NCI-H526 (cell line): ENCODE results near the gene RPRD2.
A peak's percentile ranks its signal among the peaks of the same experiment; 100 is the strongest.
"Not testable (repeated sequence)": the region's sequence is repeated elsewhere in the genome, so short reads cannot be mapped to it uniquely, and the experiment has no call there.

Experiments
- DNase-seq, 2 experiments: peaks; one replicate each; lab custom pipeline; 2025; lab: John Stamatoyannopoulos, UW

The RPRD2 gene

GRCh38 chr1:150389650-150390049 lies 25.7 kb downstream of the RPRD2 start:
- no peak for DNase-seq

DNA sequence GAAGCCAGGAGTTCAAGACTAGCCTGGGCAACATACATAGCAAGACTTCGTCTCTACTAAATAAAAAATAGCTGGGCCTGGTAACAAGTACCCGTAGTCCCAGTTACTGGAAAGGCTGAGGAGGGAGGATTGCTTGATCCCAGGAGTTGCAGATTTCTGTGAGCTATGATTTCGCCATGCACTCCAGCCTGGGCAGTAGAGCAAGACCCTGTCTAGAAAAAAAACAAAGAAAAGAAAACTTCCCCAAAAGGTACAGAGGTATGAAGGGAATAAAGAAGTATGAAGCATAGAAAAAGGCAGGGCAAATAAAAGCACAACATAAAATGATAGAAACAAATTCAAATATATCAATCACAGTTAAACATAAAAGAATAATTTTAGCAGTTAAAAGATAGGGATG lies 28.7 kb downstream of the RPRD2 start:
- no peak for DNase-seq

GRCh38 chr1:150395115-150395514 lies 31.2 kb downstream of the RPRD2 start:
- DNase-seq: not testable (repeated sequence)

GRCh38 chr1:150397392-150398032 lies 33.6 kb downstream of the RPRD2 start:
- DNase-seq: no peak

DNA sequence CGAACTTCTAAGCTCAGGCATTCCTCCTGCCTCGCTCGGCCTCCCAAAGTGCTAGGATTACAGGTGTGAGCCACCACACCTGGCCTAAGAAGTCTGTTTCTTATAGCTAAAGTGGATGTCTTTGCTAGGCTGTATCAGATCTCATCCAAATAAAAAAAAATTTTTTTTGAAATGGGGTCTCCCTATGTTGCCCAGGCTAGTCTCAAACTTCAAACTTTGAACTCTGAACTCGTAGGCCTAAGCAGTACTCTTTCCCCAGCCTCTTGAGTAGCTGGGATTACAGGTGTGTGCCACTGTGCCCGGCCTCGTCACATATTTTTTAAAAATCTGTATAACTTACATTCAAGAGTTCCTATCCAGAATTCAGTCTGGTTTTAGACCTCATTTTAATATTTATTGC lies 40.5 kb downstream of the RPRD2 start:
- no peak for DNase-seq

- no peak for DNase-seq
These were observed 41.7 kb downstream of the RPRD2 start for GRCh38 chr1:150405660-150406059.

- no peak for DNase-seq
These were observed 42.5 kb downstream of the RPRD2 start for GRCh38 chr1:150406483-150406882.

DNA sequence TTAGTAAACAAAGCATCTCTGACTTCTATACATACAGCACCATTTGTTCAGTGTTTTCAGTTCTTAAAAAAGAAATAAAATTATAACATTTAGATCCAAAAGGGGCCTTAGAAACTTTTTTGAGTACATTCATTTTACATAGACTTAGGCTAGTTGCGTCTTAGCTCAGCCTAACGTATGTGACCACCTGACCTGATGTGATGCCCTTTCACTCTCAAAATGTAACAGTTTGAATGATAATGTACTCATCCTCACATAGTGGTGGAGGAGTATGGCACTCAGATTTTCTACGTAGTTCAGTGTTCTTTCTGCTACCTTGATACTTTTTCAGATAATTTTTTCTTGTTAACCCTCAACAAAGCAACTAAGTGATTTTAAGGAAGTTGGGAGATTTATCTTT lies 43.4 kb downstream of the RPRD2 start:
- no peak for DNase-seq

- no peak for DNase-seq
These were observed 44.9 kb downstream of the RPRD2 start for GRCh38 chr1:150408800-150409199.

DNA sequence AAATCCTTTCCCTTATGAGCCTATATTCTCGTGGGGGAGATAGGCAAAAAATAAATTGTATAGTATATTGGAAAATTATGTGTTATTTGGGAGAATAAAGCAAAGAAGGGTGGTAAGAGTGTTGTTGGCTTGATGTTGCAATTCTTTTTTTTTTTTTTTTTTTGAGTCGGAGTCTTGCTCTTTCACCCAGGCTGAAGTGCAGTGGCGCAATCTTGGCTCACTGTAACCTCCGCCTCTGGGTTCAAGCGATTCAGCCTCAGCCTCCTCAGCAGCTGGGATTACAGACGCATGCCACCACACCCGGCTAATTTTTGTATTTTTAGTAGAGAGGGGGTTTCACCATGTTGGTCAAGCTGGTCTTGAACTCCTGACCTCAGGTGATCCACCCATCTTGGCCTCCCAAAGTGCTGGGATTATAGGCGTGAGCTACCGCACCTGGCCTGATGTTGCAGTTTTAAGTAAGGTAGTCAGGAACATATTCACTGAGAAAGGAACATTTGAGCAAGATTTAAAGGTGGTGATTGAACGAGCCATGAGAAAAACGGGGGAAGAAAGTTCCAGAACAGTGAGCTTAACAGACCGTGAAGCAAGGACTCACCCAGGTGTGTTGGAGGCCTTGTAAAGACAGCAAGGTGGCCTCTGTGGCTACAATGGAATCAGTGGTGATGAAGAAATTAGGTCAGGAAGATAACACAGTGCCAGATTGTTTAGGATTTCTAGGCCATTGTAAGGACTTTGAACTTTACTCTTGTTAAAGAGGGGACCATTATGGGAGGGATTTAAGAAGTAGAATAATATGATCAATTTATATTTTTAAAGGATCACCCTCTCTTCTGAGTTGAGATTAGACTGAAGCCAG lies 45.8 kb downstream of the RPRD2 start:
- DNase-seq: no peak

DNA sequence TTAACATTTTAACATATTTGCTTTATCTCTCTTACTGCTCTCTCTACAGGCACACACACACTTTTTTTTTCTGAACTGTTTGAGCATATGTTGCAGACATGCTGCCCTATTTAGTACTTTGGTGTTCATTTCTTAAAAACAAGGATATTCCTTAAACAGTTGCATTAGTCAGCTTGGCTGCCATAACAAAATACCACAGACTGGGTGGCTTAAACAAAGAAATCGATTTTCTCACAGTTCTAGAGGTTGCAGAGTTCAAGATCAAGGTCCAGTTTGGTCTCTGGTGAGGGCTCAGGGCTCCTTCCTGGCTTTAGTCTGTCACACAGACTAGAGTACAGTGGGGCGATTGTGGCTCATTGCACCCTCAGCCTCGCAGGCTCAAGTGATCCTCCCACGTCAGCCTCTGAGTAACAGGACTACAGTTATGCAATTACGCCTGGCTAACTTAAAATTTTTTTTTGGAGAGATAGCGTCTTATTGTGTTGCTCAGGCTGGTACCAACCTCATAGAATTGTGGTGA lies 46.7 kb downstream of the RPRD2 start:
- DNase-seq: no peak

- no peak for DNase-seq
These were observed 50.6 kb downstream of the RPRD2 start for GRCh38 chr1:150414592-150414991.

GRCh38 chr1:150415800-150416199 lies 51.9 kb downstream of the RPRD2 start:
- DNase-seq: no peak

DNA sequence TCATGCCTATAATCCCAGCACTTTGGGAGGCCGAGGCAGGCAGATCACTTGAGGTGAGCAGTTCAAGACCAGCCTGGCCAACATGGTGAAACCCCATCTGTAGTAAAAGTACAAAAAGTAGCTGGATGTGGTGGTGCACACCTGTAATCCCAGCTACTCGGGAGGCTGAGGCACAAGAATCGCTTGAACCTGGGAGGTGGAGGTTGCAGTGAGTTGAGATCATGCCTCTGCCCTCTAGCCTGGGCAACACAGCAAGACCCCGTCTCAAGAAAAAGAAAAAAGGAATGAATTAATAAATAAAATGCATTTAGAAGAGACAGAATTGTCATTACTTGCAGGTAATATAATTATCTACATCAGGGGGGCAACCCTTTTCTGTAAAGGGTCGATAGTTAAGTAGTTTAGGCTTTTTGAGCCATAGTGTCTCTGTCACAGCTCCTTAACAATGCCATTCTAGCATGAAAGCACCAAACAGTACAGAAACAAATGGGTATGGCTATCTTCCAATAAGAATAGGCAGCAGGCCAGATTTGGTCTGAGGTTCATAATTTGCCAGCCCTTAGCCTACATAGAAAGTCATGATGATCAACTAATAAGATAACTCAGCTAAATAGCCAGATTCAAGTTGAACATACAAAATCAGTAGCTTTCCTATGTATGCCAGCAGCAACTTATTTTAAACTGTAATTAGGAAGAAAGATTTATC lies 56.8 kb downstream of the RPRD2 start:
- no peak for DNase-seq

DNA sequence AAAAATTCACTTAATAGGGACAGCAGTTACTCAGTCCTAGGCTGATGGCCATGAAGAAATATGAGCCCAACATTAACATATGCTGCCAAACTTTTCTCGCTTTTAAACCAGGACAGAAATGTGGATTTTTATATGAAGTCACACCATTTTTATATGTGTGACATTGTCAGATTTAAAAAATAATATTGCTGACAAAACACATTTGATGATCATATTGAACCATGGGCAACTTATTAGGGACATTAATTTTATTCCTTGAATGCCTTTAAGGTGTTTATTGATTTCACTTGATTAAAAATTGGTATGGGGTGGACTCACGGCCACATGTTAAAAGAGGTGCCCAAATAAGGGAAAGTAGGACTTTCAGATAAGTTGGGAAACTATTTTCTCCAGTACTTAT lies 58.6 kb downstream of the RPRD2 start:
- DNase-seq: no peak

GRCh38 chr1:150429805-150430204 lies 65.9 kb downstream of the RPRD2 start:
- peak in 1 of 2 experiments; percentile 53 for DNase-seq

- no peak for DNase-seq
These were observed 77.2 kb downstream of the RPRD2 start for GRCh38 chr1:150441121-150441520.

- no peak for DNase-seq
These were observed 80.3 kb downstream of the RPRD2 start for GRCh38 chr1:150444232-150444631.

GRCh38 chr1:150456146-150456647 lies 92.2 kb downstream of the RPRD2 start:
- DNase-seq: no peak

DNA sequence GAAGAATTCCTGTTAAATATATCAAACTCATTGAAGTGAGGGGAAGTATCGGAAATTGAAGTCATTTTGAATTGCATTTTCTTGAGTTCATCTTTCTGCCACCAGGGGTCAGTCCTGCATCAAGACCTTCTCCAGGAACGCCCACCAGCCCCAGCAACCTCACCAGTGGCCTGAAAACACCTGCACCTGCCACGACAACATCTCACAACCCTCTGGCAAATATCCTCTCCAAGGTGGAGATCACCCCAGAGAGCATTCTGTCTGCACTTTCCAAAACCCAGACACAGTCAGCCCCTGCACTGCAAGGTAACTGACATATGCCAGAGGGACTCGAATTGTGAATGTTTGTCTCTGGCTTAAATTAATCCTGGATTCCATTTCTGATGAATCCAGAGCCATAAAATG lies 100.5 kb downstream of the RPRD2 start:
- DNase-seq: peak; percentile 76 to 95

- no peak for DNase-seq
These were observed 103.0 kb downstream of the RPRD2 start for GRCh38 chr1:150466964-150467363.

GRCh38 chr1:150469291-150469690 lies 105.3 kb downstream of the RPRD2 start:
- no peak for DNase-seq
